ENCODE results near the gene TTLL12.

DNA sequence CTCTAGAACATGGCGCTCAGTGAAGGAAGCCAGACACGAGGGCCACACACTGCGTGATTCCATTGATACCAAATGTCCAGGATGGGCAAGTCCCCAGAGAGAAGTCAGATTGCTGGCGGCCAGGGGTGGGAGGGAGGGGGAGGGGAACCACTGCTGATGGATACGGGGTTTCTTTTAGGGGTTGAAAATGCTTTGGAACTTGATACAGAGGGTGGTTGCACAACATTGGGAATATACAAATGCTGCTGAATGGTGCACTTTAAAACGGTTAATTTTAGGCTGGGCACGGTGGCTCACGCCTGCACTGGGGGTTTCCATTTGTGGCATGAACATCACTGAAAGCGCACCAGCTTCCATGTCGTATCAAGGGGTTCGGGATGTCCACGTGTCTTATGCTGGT, 30.5 kb downstream of the TTLL12 start:
- no peak for TF ChIP-seq POLR2AphosphoS5 (IDR thresholded peaks at IDR 0.05; ENCODE audit: low read depth, low read length)
- TF ChIP-seq, protein P1, sequence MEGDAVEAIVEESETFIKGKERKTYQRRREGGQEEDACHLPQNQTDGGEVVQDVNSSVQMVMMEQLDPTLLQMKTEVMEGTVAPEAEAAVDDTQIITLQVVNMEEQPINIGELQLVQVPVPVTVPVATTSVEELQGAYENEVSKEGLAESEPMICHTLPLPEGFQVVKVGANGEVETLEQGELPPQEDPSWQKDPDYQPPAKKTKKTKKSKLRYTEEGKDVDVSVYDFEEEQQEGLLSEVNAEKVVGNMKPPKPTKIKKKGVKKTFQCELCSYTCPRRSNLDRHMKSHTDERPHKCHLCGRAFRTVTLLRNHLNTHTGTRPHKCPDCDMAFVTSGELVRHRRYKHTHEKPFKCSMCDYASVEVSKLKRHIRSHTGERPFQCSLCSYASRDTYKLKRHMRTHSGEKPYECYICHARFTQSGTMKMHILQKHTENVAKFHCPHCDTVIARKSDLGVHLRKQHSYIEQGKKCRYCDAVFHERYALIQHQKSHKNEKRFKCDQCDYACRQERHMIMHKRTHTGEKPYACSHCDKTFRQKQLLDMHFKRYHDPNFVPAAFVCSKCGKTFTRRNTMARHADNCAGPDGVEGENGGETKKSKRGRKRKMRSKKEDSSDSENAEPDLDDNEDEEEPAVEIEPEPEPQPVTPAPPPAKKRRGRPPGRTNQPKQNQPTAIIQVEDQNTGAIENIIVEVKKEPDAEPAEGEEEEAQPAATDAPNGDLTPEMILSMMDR (IDR thresholded peaks at IDR 0.05 in 2 of 3, conservative IDR thresholded peaks at IDR 0.05 in 1 of 3; ENCODE audit: borderline replicate concordance in 1 of 3, insufficient read depth in 1 of 3, low read depth in 2 of 3, low read length in 2 of 3), result no peak
- no peak for TF ChIP-seq EZH2 (IDR thresholded peaks at IDR 0.05)
- TF ChIP-seq POLR2A (IDR thresholded peaks at IDR 0.05; ENCODE audit: borderline replicate concordance, extremely low read depth, insufficient read depth, insufficient read length), result no peak
- no peak for TF ChIP-seq CEBPB (IDR thresholded peaks at IDR 0.05; ENCODE audit: low read depth)
- TF ChIP-seq SIN3A (IDR thresholded peaks at IDR 0.05; ENCODE audit: low read depth), result no peak
- TF ChIP-seq ZFX (IDR thresholded peaks at IDR 0.05), result no peak
- no peak for TF ChIP-seq RAD21 (IDR thresholded peaks at IDR 0.05; ENCODE audit: low read depth)
- TF ChIP-seq SP1 (IDR thresholded peaks at IDR 0.05; ENCODE audit: low read depth), result no peak
- TF ChIP-seq EZH2phosphoT487 (IDR thresholded peaks at IDR 0.05; ENCODE audit: borderline replicate concordance), result no peak
- TF ChIP-seq, protein P2, sequence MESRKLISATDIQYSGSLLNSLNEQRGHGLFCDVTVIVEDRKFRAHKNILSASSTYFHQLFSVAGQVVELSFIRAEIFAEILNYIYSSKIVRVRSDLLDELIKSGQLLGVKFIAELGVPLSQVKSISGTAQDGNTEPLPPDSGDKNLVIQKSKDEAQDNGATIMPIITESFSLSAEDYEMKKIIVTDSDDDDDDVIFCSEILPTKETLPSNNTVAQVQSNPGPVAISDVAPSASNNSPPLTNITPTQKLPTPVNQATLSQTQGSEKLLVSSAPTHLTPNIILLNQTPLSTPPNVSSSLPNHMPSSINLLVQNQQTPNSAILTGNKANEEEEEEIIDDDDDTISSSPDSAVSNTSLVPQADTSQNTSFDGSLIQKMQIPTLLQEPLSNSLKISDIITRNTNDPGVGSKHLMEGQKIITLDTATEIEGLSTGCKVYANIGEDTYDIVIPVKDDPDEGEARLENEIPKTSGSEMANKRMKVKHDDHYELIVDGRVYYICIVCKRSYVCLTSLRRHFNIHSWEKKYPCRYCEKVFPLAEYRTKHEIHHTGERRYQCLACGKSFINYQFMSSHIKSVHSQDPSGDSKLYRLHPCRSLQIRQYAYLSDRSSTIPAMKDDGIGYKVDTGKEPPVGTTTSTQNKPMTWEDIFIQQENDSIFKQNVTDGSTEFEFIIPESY (IDR thresholded peaks at IDR 0.05; ENCODE audit: extremely low read depth, insufficient replicate concordance, low read length), result no peak
- TF ChIP-seq, protein P3, sequence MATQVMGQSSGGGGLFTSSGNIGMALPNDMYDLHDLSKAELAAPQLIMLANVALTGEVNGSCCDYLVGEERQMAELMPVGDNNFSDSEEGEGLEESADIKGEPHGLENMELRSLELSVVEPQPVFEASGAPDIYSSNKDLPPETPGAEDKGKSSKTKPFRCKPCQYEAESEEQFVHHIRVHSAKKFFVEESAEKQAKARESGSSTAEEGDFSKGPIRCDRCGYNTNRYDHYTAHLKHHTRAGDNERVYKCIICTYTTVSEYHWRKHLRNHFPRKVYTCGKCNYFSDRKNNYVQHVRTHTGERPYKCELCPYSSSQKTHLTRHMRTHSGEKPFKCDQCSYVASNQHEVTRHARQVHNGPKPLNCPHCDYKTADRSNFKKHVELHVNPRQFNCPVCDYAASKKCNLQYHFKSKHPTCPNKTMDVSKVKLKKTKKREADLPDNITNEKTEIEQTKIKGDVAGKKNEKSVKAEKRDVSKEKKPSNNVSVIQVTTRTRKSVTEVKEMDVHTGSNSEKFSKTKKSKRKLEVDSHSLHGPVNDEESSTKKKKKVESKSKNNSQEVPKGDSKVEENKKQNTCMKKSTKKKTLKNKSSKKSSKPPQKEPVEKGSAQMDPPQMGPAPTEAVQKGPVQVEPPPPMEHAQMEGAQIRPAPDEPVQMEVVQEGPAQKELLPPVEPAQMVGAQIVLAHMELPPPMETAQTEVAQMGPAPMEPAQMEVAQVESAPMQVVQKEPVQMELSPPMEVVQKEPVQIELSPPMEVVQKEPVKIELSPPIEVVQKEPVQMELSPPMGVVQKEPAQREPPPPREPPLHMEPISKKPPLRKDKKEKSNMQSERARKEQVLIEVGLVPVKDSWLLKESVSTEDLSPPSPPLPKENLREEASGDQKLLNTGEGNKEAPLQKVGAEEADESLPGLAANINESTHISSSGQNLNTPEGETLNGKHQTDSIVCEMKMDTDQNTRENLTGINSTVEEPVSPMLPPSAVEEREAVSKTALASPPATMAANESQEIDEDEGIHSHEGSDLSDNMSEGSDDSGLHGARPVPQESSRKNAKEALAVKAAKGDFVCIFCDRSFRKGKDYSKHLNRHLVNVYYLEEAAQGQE (IDR thresholded peaks at IDR 0.05; ENCODE audit: low read depth), result no peak

Data from HCT116 (cell line).